Mesenchymal stem cell (in vitro differentiated cells and primary cell): ENCODE data around the gene OXER1.

Experiments
- DNase-seq: peaks from one replicate; pipeline ENCODE4 v3.0.0-alpha.2; 2013
- H2AFZ ChIP-seq: one replicate; pipeline ENCODE4 v1.6.1; 2013; ENCODE audit warnings: low read depth, mild to moderate bottlenecking, control low read depth, inconsistent platforms, low read length, moderate library complexity
- H2AK5ac ChIP-seq: 2 replicates; pipeline ENCODE4 v1.6.1; 2013; ENCODE audit warnings: low read length, moderate library complexity, mild to moderate bottlenecking, inconsistent platforms; ENCODE audit not compliant: severe bottlenecking
- H2BK120ac ChIP-seq: one replicate; pipeline ENCODE4 v1.6.1; 2013; ENCODE audit warnings: low read depth, mild to moderate bottlenecking, inconsistent platforms, low read length, moderate library complexity
- H2BK12ac ChIP-seq, 2 experiments: one replicate each; pipeline ENCODE4 v1.6.1; 2013; ENCODE audit warnings: inconsistent platforms in 2 of 2, low read length in 2 of 2, mild to moderate bottlenecking in 2 of 2, moderate library complexity in 2 of 2, control low read depth in 1 of 2
- H2BK15ac ChIP-seq: one replicate; pipeline ENCODE4 v1.6.1; 2013; ENCODE audit warnings: mild to moderate bottlenecking, low read depth, inconsistent platforms; ENCODE audit not compliant: poor library complexity, severe bottlenecking
- H2BK5ac ChIP-seq: 2 replicates; pipeline ENCODE4 v1.6.1; 2013; ENCODE audit warnings: low read depth, mild to moderate bottlenecking, low read length, control low read depth, inconsistent platforms; ENCODE audit not compliant: poor library complexity, severe bottlenecking
- H3K14ac ChIP-seq, 2 experiments: one replicate each; pipeline ENCODE4 v1.6.1; 2013; ENCODE audit warnings: inconsistent platforms in 2 of 2, low read length in 2 of 2, control low read depth in 1 of 2, mild to moderate bottlenecking in 1 of 2, moderate library complexity in 1 of 2
- H3K18ac ChIP-seq, 2 experiments: one replicate each; pipeline ENCODE4 v1.6.1; 2013; ENCODE audit warnings: inconsistent platforms in 2 of 2, low read length in 2 of 2, control low read depth in 1 of 2, low read depth in 1 of 2, mild to moderate bottlenecking in 1 of 2
- H3K23ac ChIP-seq, 2 experiments: one replicate each; pipeline ENCODE4 v1.6.1; 2013; ENCODE audit warnings: inconsistent platforms in 2 of 2, low read length in 2 of 2, mild to moderate bottlenecking in 2 of 2, moderate library complexity in 2 of 2, control low read depth in 1 of 2
- H3K27ac ChIP-seq: 2 replicates; pipeline ENCODE4 v1.5.1; 2013; ENCODE audit warnings: mild to moderate bottlenecking, moderate library complexity, low read length, control low read depth, inconsistent platforms; ENCODE audit not compliant: poor library complexity, severe bottlenecking
- H3K27me3 ChIP-seq, 2 experiments: 2 replicates each; pipeline versions ENCODE4 v1.6.1 to v1.7.0; 2013; ENCODE audit warnings: low read length in 2 of 2, mild to moderate bottlenecking in 2 of 2, moderate library complexity in 2 of 2, control low read depth in 1 of 2, inconsistent platforms in 1 of 2; ENCODE audit not compliant: control insufficient read depth in 1 of 2, insufficient read depth in 1 of 2
- H3K36me3 ChIP-seq, 2 experiments: 2 replicates each; pipeline versions ENCODE4 v1.6.1 to v1.7.0; 2013; ENCODE audit warnings: low read length in 2 of 2, control low read depth in 1 of 2, inconsistent platforms in 1 of 2, low read depth in 1 of 2, mild to moderate bottlenecking in 1 of 2; ENCODE audit not compliant: insufficient read depth in 2 of 2, control insufficient read depth in 1 of 2
- H3K4ac ChIP-seq, 2 experiments: one replicate each; pipeline ENCODE4 v1.6.1; 2013; ENCODE audit warnings: inconsistent platforms in 2 of 2, low read length in 2 of 2, mild to moderate bottlenecking in 2 of 2, moderate library complexity in 2 of 2, control low read depth in 1 of 2, low read depth in 1 of 2
- H3K4me1 ChIP-seq: 2 replicates; pipeline ENCODE4 v1.6.1; 2013; ENCODE audit warnings: low read depth, low read length, control low read depth; ENCODE audit not compliant: control insufficient read depth, insufficient read depth
- H3K4me2 ChIP-seq: 2 replicates; pipeline ENCODE4 v1.6.1; 2013; ENCODE audit warnings: low read length, mild to moderate bottlenecking, inconsistent platforms; ENCODE audit not compliant: poor library complexity, severe bottlenecking
- H3K4me3 ChIP-seq, 2 experiments: 2 replicates each; pipeline versions ENCODE4 v1.5.1 to v1.7.0; 2013; ENCODE audit warnings: low read length in 2 of 2, mild to moderate bottlenecking in 2 of 2, control low read depth in 1 of 2, low read depth in 1 of 2; ENCODE audit not compliant: insufficient read depth in 1 of 2
- H3K79me1 ChIP-seq: replicated peaks from 2 replicates; pipeline ENCODE4 v1.6.1; 2013; ENCODE audit warnings: mild to moderate bottlenecking, control low read depth, low read length, inconsistent platforms; ENCODE audit not compliant: poor library complexity, severe bottlenecking
- H3K9ac ChIP-seq: 2 replicates; pipeline ENCODE4 v1.7.0; 2013; ENCODE audit warnings: mild to moderate bottlenecking, low read length, moderate library complexity
- H3K9me3 ChIP-seq: 2 replicates; pipeline ENCODE4 v1.7.0; 2013; ENCODE audit warnings: mild to moderate bottlenecking, low read length; ENCODE audit not compliant: control insufficient read depth
- H4K8ac ChIP-seq: one replicate; pipeline ENCODE4 v1.6.1; 2013; ENCODE audit warnings: inconsistent platforms, mild to moderate bottlenecking, low read length, moderate library complexity
- H4K91ac ChIP-seq: one replicate; pipeline ENCODE4 v1.6.1; 2013; ENCODE audit warnings: mild to moderate bottlenecking, low read length, inconsistent platforms
- WGBS: methylation state at CpG from one replicate; pipeline ENCODE4 v1.1.7; 2013; ENCODE audit warnings: mixed read lengths; 5-methylcytosine and 5-hydroxymethylcytosine counted together

The OXER1 gene

GRCh38 chr2:42794271-42795046, 30.5 kb upstream of the OXER1 start:
- no peak overlapping the region for H2BK120ac ChIP-seq
- no peak overlapping the region for H3K23ac ChIP-seq
- no peak overlapping the region for H3K18ac ChIP-seq
- peak; percentile 46 for DNase-seq
- H3K36me3 ChIP-seq = no peaks in the 10 kb centered on the region
- H3K27me3 ChIP-seq = peaks cover 21 to 29% of the 10 kb centered on the region in 2 experiments
- H2BK5ac ChIP-seq = no peak overlapping the region
- H3K4me3 ChIP-seq = no peak overlapping the region
- H2BK12ac ChIP-seq = no peak overlapping the region
- H3K4me2 ChIP-seq = no peak overlapping the region
- H4K8ac ChIP-seq = no peak overlapping the region
- peaks cover 13% of the 10 kb centered on the region for H3K4me1 ChIP-seq
- H3K14ac ChIP-seq = no peak overlapping the region
- H3K4ac ChIP-seq = no peak overlapping the region
- H3K79me1 ChIP-seq = no peaks in the 10 kb centered on the region
- H2BK15ac ChIP-seq = no peak overlapping the region
- 54% methylated on average over 7 of the region's 8 CpGs for WGBS
- H2AK5ac ChIP-seq = no peak overlapping the region
- H2AFZ ChIP-seq = no peak overlapping the region
- H4K91ac ChIP-seq = no peak overlapping the region
- H3K27ac ChIP-seq = no peak overlapping the region
- no peak overlapping the region for H3K9ac ChIP-seq
- no peaks in the 10 kb centered on the region for H3K9me3 ChIP-seq

GRCh38 chr2:42793334-42794270, 29.7 kb upstream of the OXER1 start:
- Histone ChIP-seq H2BK120ac (no peak overlapping the region), H3K36me3 (no peaks in the 10 kb centered on the region), H2BK5ac (no peak overlapping the region), H3K14ac (peak overlapping the region in 1 of 2 experiments; percentile 58), H3K79me1 (no peaks in the 10 kb centered on the region), H3K23ac (no peak overlapping the region), H2BK15ac (no peak overlapping the region), H3K9me3 (no peaks in the 10 kb centered on the region), H4K8ac (peak overlapping the region; percentile 81), H4K91ac (peak overlapping the region; percentile 67), H3K4me3 (peak overlapping the region; percentile 44 to 68), H2AFZ (no peak overlapping the region), H3K27ac (no peak overlapping the region), H3K4me2 (peak overlapping the region; percentile 96), H3K4me1 (peaks cover 13% of the 10 kb centered on the region), H3K9ac (peak overlapping the region; percentile 69), H3K27me3 (peaks cover 21 to 29% of the 10 kb centered on the region in 2 experiments), H2BK12ac (peak overlapping the region in 1 of 2 experiments; percentile 43), H3K4ac (peak overlapping the region in 1 of 2 experiments; percentile 77), H2AK5ac (no peak overlapping the region), H3K18ac (peak overlapping the region; percentile 25 to 66)
- DNase-seq = peak; percentile 46
- 20% methylated on average over 21 of the region's 22 CpGs for WGBS

GRCh38 chr2:42792583-42793333, 28.8 kb upstream of the OXER1 start, which contains the start of gene HAAO:
Gene HAAO, minus strand, starts transcription at chr2:42792583. Its CDS starts 47 bp downstream, at chr2:42792536.
- Histone ChIP-seq H3K18ac (peak within 1 kb of the TSS; percentile 66 to 70), H3K9ac (peak within 1 kb of the TSS; percentile 69), H2BK15ac (peak within 1 kb of the TSS; percentile 88), H2BK12ac (peak within 1 kb of the TSS in 1 of 2 experiments; percentile 43), H3K4me3 (peak within 1 kb of the TSS; percentile 50 to 68), H4K8ac (peak within 1 kb of the TSS; percentile 81), H3K36me3 (no peaks in the 10 kb centered on the region), H3K23ac (peak within 1 kb of the TSS; percentile 42), H3K27ac (no peak within 1 kb of the TSS), H3K4me2 (peak within 1 kb of the TSS; percentile 96), H3K4ac (peak within 1 kb of the TSS; percentile 64 to 77), H3K9me3 (no peaks in the 10 kb centered on the region), H2AK5ac (no peak within 1 kb of the TSS), H3K27me3 (peaks cover 26 to 33% of the 10 kb centered on the region in 2 experiments), H2BK5ac (no peak within 1 kb of the TSS), H2BK120ac (peak within 1 kb of the TSS; percentile 67), H4K91ac (peak within 1 kb of the TSS; percentile 67), H2AFZ (peak within 1 kb of the TSS; percentile 86), H3K79me1 (no peaks in the 10 kb centered on the region), H3K4me1 (peaks cover 13% of the 10 kb centered on the region), H3K14ac (peak within 1 kb of the TSS in 1 of 2 experiments; percentile 66)
- DNase-seq = peak; percentile 52
- 3% methylated on average over 69 of the region's 75 CpGs for WGBS
